Stimulated activated memory B cell treated with anti-CD40 and anti-IgM and Interleukin-4, amounts not matched to agents 10 μg/mL and 1 μg/mL and 100 μg/mL, for 72 hours (primary cell): ENCODE results near the gene CA10.

Source experiments
- ATAC-seq: fragments of 150-1000 bp; cut with Tn5 transposase; 2 replicates; pipeline ENCODE4 v1.10.0; 2021
- H3K27ac Mint-ChIP-seq: one replicate; pipeline ENCODE4 v1.8.0; 2022; ENCODE audit warnings: mild to moderate bottlenecking, mixed read lengths
- H3K27me3 Mint-ChIP-seq: one replicate; pipeline ENCODE4 v1.8.0; 2022; ENCODE audit warnings: mixed read lengths
- H3K36me3 Mint-ChIP-seq: one replicate; pipeline ENCODE4 v1.8.0; 2022; ENCODE audit warnings: mixed read lengths
- H3K4me1 Mint-ChIP-seq: one replicate; pipeline ENCODE4 v1.8.0; 2022; ENCODE audit warnings: mixed read lengths
- H3K4me3 Mint-ChIP-seq: one replicate; pipeline ENCODE4 v1.8.0; 2022; ENCODE audit warnings: mild to moderate bottlenecking, moderate library complexity, mixed read lengths
- H3K9me3 Mint-ChIP-seq: one replicate; pipeline ENCODE4 v1.8.0; 2022; ENCODE audit warnings: mixed read lengths

Gene CA10

DNA sequence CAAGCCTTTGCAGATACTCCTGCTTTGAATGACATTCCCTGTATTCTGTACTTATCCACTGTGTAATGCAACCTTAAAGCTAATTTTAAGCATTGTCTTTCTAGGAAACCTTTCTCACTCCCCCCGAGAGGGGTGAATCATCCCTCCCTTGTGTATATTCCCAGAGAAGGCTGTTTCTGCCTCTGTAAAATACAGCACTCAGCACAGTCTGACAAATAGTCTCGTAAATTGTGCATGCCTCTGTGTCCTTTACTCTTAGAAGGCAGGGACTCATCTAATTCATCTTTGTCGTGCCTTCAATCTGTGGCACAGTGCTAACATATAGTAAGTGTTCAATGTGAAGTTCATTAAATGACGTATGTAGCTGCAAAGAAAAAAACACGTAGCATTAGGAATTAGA is 200.7 kb downstream of the CA10 start:
- no peak overlapping the region for H3K27ac Mint-ChIP-seq
- no peak for ATAC-seq
- no peaks in the 10 kb centered on the region for H3K27me3 Mint-ChIP-seq
- H3K36me3 Mint-ChIP-seq, result no peaks in the 10 kb centered on the region
- H3K9me3 Mint-ChIP-seq, result peaks cover 3% of the 10 kb centered on the region
- no peak overlapping the region for H3K4me3 Mint-ChIP-seq
- no peaks in the 10 kb centered on the region for H3K4me1 Mint-ChIP-seq

DNA sequence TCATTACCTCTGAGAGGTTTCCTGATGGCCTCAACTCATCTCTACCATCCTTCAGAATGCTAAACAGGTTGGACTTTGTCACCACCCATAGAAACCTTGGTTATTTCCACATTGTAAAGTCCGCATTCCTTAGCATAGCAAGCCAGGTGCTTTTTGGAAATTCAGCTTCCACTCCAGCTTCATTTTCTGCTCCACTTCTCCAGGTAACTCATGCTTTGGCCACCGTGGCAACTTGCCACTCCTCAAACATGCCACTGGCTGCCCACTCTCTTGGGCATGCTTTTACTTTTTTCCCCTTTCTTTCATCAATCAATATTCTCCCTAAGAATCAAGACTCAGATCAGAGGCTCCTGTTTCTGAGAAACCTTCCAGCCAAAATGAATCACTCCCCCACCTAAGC is 203.3 kb downstream of the CA10 start:
- Mint-ChIP-seq H3K27ac (no peak overlapping the region), H3K36me3 (no peaks in the 10 kb centered on the region), H3K27me3 (no peaks in the 10 kb centered on the region), H3K4me3 (no peak overlapping the region), H3K4me1 (no peaks in the 10 kb centered on the region), H3K9me3 (no peaks in the 10 kb centered on the region)
- no peak for ATAC-seq

DNA sequence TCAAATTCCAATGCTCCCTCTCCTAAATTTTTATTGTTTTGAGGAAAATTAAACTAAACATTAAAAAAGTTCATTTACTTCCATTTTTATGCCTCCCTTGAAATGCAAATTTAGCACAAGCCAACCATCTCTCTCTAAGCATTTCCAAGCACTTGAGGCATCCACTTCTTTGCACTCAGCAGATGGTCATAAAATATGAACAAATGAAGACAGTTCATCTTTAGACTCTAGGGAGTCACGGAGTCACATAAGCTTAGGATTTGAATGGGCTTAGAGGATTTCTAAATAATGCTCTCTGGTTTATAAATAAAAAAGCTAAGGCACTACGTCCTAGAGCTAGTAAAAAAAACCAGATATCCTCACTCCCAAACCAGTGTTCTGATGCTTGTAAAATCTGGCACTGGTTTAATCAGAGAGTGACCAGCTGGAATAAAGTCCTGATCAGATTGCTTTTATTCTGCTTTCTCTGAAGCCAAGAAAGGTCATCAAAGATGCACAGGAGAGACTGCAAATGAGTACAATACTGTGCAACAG is 204.2 kb downstream of the CA10 start:
- Mint-ChIP-seq H3K27ac (no peak overlapping the region), H3K4me3 (no peak overlapping the region), H3K27me3 (no peaks in the 10 kb centered on the region), H3K4me1 (no peaks in the 10 kb centered on the region), H3K9me3 (no peaks in the 10 kb centered on the region), H3K36me3 (no peaks in the 10 kb centered on the region)
- no peak for ATAC-seq

DNA sequence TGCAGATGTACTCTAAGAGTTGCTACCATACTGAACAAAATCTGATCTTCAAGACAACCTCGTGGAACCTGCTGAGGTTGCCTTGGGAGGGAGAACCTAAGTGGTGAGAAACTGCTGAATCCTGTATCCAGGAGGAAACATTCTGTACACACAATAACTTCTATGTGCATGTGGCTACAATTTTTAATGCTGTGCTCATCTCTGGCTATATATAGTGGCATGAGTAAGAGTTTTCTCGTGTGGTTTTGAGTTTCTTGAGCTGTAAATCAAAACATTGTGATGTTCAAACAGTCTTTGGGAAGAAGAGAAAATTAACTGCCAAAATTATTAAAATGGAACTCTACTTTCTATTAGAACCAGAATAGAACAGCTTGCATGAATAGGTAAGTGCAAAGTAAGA is 206.8 kb downstream of the CA10 start:
- ATAC-seq, result no peak
- H3K27ac Mint-ChIP-seq, result no peak overlapping the region
- H3K27me3 Mint-ChIP-seq, result no peaks in the 10 kb centered on the region
- H3K4me3 Mint-ChIP-seq, result no peak overlapping the region
- no peaks in the 10 kb centered on the region for H3K4me1 Mint-ChIP-seq
- H3K36me3 Mint-ChIP-seq, result no peaks in the 10 kb centered on the region
- no peaks in the 10 kb centered on the region for H3K9me3 Mint-ChIP-seq

DNA sequence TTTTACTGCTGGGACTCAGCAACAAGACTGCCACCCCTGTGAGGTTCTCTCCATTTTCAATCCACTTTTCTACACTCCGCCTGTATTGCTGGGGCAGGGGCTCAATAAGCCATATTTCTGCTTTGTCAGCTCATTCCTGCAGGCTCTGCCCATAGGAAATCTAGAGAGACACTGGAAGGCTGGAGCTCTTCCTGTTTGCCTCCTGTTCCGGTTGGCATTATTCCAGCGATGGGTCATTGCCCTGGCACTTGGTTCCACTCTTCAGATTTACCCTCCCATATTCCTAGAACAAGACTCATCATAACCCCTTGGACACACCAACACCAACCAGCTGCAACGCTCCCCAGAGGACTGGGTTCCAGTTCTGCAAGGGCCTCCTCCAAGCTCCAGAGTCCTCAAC is 210.4 kb downstream of the CA10 start:
- Mint-ChIP-seq H3K9me3 (no peaks in the 10 kb centered on the region), H3K27me3 (no peaks in the 10 kb centered on the region), H3K4me1 (no peaks in the 10 kb centered on the region), H3K36me3 (no peaks in the 10 kb centered on the region), H3K27ac (no peak overlapping the region), H3K4me3 (no peak overlapping the region)
- ATAC-seq, result no peak

DNA sequence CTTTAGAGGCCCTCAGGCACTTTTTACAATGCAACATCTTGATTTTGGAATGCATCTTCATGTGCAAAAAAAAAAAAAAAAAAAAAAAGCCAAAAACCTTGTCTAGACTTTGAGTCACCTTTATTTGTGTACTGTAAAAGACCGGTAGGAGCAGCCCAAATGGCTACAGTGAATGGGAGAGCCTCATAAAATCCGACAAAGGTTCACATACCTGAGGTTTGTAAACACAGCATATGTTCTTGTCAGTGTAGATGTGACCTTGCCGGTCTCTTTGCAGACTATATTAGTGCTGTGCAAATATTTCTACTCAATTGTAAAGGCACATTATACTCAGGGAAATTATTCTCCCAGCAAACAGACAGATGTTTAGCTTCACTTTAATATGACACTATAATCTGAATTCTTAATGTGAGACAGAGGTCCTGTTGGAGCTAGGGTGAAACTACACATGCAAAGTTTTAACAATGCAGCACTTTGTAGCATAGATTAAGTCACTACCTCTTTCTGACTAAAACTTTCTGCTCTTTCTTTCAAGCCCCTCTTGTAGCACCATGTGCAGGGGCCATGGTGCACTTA is 211.3 kb downstream of the CA10 start:
- Mint-ChIP-seq H3K4me3 (no peak overlapping the region), H3K36me3 (no peaks in the 10 kb centered on the region), H3K4me1 (no peaks in the 10 kb centered on the region), H3K27ac (no peak overlapping the region), H3K9me3 (no peaks in the 10 kb centered on the region), H3K27me3 (no peaks in the 10 kb centered on the region)
- ATAC-seq, result no peak

DNA sequence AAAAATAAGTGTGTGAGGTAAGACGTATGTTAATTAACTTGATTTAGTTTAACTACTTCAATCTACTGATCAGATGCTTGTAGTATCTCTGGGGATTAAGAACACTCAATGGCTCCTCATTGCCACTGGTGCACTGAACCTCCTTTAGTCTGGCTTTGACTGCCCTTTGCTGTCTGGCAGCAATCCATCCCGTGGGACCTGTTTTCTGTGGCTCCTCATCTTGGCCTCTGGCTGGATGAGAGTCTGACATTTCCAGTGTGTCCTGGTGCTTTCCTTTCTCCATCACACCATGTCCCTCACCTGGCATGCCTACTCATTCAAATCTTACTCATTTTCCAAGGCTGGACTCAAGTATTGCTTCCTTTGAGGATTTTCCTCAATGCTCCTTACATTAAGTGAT is 212.2 kb downstream of the CA10 start:
- no peak for ATAC-seq
- Mint-ChIP-seq H3K36me3 (no peaks in the 10 kb centered on the region), H3K27me3 (no peaks in the 10 kb centered on the region), H3K27ac (no peak overlapping the region), H3K4me1 (no peaks in the 10 kb centered on the region), H3K9me3 (no peaks in the 10 kb centered on the region), H3K4me3 (no peak overlapping the region)

DNA sequence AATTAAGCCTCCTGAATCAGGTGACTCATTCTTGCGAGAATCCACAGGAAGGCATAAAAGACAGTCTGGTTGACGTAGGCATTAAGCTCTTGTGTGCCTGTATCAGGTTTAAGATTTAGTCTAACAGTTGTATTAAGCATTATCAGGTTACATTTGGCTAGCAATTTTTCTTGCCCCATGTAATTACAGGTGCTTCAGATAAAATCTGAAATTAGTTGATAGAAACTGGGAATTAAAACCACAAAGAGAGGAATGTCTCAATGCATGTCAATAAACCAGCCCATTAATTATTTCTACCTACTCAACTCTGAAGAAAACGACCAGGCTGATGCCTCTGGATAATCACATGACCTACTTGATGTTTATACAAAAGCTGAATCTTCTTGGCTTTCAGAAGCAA is 217.2 kb downstream of the CA10 start:
- no peaks in the 10 kb centered on the region for H3K9me3 Mint-ChIP-seq
- ATAC-seq, result no peak
- no peaks in the 10 kb centered on the region for H3K4me1 Mint-ChIP-seq

DNA sequence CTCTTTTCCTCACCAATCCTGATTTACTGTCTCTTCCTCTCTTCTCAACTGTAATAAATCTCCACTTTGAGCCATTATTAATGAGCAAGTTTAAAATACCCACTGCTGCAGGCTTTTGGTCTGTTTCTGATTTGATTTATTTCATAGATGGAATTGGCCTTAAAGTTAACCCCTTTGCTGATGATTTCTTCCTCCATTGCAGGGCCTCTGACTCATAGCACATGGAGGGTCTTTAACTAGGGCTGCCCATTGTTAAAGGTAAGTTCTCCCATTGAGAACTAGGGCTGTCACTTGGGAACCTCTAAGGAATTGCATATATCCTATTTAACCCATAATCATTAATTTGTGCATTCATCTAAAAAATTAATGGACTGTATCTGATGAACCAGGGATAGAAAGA is 221.2 kb downstream of the CA10 start:
- Mint-ChIP-seq H3K4me3 (no peak overlapping the region), H3K27me3 (no peaks in the 10 kb centered on the region), H3K9me3 (peaks cover 3% of the 10 kb centered on the region), H3K4me1 (no peaks in the 10 kb centered on the region), H3K36me3 (no peaks in the 10 kb centered on the region), H3K27ac (no peak overlapping the region)
- no peak for ATAC-seq

More for the DNA sequence above, 217.2 kb downstream of the CA10 start:
- H3K27me3 Mint-ChIP-seq, result no peaks in the 10 kb centered on the region
- no peaks in the 10 kb centered on the region for H3K36me3 Mint-ChIP-seq
- no peak overlapping the region for H3K27ac Mint-ChIP-seq
- no peak overlapping the region for H3K4me3 Mint-ChIP-seq

DNA sequence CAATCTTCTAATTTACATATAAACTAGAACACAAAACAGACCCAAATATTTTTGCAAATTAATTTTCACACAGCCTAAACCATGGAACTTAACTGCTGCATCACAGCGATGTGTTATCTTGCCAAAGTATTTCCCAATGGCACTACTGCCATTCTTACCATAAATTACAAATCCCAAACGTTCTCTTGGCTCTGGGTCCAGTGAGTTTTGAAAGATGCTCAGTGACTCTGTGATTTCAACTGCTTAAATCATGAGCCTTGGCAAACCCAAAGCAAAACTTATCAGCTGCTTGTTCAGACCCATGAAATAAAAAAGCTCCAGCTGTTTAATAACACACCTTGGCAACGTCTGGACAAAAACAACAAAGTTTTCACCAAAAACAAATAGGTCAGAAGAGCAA is 223.0 kb downstream of the CA10 start:
- H3K9me3 Mint-ChIP-seq, result peaks cover 3% of the 10 kb centered on the region
- H3K4me1 Mint-ChIP-seq, result no peaks in the 10 kb centered on the region
- H3K36me3 Mint-ChIP-seq, result no peaks in the 10 kb centered on the region
- no peak for ATAC-seq
- H3K27ac Mint-ChIP-seq, result no peak overlapping the region
- no peak overlapping the region for H3K4me3 Mint-ChIP-seq
- H3K27me3 Mint-ChIP-seq, result no peaks in the 10 kb centered on the region

DNA sequence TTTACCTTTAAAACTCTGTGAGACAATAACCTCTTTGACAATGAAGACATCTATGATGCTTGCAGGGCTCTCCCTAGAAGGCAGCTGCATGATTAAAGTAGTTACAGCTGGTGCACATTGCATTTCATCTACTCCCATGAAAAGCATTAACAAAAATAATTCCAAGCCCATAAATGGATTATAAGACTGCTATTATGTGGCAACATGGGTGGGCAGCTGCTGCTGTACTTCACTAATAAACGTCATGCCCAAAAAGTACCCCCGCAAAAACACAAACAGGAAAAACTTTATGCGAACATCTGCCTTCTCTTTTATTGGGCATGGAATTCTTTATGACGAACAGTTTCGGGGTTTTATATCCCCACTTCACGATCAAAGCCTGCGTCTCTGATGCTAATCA is 224.9 kb downstream of the CA10 start:
- Mint-ChIP-seq H3K4me3 (no peak overlapping the region), H3K27me3 (no peaks in the 10 kb centered on the region), H3K4me1 (no peaks in the 10 kb centered on the region), H3K9me3 (peaks cover 3% of the 10 kb centered on the region), H3K36me3 (no peaks in the 10 kb centered on the region), H3K27ac (no peak overlapping the region)
- ATAC-seq, result no peak

DNA sequence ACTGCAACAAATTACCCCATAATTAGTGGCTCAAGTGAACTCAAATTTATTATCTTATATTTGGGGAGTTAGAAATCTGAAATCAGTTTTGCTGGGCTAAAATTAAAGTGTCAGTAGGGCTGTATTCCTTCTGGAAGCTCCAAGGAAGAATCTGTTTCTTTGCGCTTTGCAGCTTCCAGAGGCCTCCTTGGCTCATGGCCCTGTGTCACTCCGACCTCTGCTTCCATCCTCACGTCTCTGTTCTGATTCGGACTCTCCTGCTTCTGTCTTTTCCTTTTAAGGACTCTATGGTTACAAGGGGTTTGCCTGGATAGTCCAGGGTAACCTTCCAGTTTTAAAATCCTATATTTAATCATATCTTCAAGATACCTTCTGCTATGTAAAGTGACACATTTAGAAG is 232.1 kb downstream of the CA10 start:
- no peaks in the 10 kb centered on the region for H3K9me3 Mint-ChIP-seq
- no peak overlapping the region for H3K4me3 Mint-ChIP-seq
- H3K36me3 Mint-ChIP-seq, result no peaks in the 10 kb centered on the region
- no peaks in the 10 kb centered on the region for H3K27me3 Mint-ChIP-seq
- no peak for ATAC-seq
- no peaks in the 10 kb centered on the region for H3K4me1 Mint-ChIP-seq
- no peak overlapping the region for H3K27ac Mint-ChIP-seq

DNA sequence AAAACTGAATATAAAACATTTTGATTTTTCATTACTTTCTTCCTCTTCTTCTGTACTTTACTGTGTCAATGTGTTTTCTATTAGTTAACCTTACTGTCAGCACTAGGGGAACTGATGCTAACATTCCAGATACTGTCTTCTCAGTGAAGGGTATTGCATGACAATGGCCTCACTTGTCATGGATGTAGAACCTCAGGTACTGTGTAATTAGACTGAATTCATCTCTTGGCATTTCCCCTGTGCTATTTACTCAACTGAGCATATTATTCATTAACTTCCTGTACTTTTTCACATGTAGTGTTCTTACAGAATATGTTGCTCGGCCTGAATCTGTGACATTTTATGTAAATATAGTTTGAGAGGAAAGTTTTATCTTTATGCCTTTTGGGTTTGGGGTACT is 237.0 kb downstream of the CA10 start:
- H3K27me3 Mint-ChIP-seq, result no peaks in the 10 kb centered on the region
- ATAC-seq, result no peak
- no peak overlapping the region for H3K27ac Mint-ChIP-seq
- H3K4me3 Mint-ChIP-seq, result no peak overlapping the region
- no peaks in the 10 kb centered on the region for H3K36me3 Mint-ChIP-seq
- no peaks in the 10 kb centered on the region for H3K4me1 Mint-ChIP-seq
- H3K9me3 Mint-ChIP-seq, result no peaks in the 10 kb centered on the region

DNA sequence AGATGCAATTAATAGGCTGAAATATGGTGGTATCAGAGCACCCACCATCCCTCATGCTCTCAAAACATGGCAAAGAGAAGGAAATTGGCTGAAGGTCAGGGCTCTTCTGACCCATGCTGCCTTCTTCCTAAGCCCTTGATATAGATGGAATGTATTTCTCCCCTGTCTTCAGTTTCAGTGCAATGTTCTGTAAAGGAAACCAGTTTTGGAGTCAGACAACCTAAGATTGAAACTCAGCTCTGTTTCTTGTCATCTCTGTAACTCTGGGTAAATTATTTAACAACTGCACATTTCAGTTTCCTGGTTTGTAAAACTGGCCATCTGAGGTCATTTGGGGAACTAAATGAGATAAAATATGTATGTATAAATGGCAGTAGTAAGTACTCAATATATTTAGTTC is 243.9 kb downstream of the CA10 start:
- H3K4me1 Mint-ChIP-seq, result no peaks in the 10 kb centered on the region
- H3K36me3 Mint-ChIP-seq, result no peaks in the 10 kb centered on the region
- H3K4me3 Mint-ChIP-seq, result no peak overlapping the region
- no peak for ATAC-seq
- H3K27me3 Mint-ChIP-seq, result no peaks in the 10 kb centered on the region
- no peaks in the 10 kb centered on the region for H3K9me3 Mint-ChIP-seq
- no peak overlapping the region for H3K27ac Mint-ChIP-seq

DNA sequence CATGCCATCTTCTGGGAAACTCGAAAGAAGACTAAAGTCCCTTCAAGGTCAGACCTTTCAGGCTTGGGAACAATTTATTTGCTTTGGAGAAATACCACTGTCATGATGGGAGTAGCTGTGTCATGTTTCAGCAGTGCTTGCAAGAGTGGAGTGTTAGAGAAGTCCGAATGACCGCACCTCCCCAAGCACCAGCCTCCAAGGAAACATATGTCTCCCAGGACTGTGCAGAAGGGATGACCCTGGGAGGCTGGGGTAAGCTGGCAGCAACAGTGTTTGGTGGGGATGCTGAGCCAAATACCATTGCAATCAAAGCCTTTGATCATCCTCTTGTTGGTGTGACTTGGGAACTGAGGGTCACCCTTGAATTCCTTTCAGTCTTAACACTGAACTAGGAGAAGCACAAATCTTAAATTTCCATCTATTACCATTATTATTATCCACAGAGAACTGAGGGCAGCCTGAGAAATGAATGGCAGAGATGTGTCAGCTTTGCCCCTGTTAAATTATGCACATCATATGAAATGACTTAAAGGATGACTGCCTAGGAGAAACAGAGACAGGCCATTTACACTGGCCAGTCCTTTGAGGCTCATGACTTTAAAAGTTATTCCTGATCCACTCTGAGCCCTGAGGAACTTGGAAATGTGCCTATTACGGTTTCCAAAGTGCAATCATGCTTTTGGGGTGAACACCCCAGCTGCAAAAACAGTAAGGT is 244.9 kb downstream of the CA10 start:
- Mint-ChIP-seq H3K4me3 (no peak overlapping the region), H3K27me3 (no peaks in the 10 kb centered on the region), H3K27ac (no peak overlapping the region), H3K36me3 (no peaks in the 10 kb centered on the region), H3K9me3 (no peaks in the 10 kb centered on the region), H3K4me1 (no peaks in the 10 kb centered on the region)
- ATAC-seq, result no peak

DNA sequence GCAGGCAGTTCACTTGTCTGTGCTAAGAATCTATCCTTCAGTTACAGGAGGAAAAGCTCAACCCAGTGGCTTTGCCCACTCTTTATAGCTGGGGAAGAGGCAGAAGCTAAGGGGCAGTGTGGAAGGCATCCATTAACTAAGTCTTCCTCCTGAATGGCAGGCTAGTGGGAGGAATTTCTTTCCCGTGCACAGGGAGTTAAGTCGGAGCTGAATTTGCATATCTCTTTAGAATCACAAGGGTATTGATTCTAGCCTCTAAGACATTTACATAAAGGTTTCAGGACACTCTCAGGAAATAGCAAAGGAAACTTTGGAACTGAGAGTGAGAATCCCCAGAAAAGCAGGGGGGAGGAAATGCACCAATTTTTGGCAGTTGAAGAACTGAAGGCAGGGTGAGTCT is 245.6 kb downstream of the CA10 start:
- ATAC-seq, result no peak
- no peak overlapping the region for H3K27ac Mint-ChIP-seq

More for the DNA sequence above, 245.6 kb downstream of the CA10 start:
- no peaks in the 10 kb centered on the region for H3K4me1 Mint-ChIP-seq
- H3K36me3 Mint-ChIP-seq, result no peaks in the 10 kb centered on the region
- no peak overlapping the region for H3K4me3 Mint-ChIP-seq
- no peaks in the 10 kb centered on the region for H3K9me3 Mint-ChIP-seq
- no peaks in the 10 kb centered on the region for H3K27me3 Mint-ChIP-seq
